GM04503 (cell line): ENCODE measurements around the gene ZDHHC11B.
"Not testable (repeated sequence)": the region's sequence is repeated elsewhere in the genome, so short reads cannot be mapped to it uniquely, and the experiment has no call there.

Experiments used
- DNase-seq: peaks from one replicate; pipeline ENCODE4 v3.0.0-alpha.2; 2012; ENCODE audit warnings: low read depth

ZDHHC11B gene

DNA sequence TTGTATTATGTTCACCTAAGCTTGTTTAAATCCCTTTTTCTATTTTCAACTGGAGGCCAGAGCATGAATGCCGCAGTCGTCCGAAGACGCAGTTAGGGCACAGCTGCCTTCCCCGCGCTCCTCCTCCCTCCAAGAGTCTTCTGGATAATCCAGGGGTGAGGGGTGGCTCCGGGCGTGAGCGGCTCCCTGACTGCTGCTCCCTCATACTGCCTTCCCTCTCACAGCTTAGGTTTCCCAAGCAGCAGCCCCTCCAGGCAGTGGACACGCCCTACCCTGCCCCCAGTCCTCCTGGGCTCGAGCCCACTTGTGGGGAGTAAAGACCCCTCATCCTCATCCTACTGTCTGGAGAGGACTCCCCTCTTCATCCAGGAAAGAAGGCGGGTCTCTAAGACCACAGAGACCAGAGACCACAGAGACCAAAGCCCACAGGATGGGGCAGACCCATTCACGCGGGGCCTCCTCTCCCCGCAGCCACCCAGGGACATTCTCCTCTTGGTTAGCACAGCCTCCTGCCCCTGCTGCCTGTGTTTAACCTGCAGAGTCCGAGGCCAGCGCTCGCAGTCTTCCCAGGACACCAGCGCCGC, 31.9 kb downstream of the ZDHHC11B start:
- not testable (repeated sequence) for DNase-seq

- not testable (repeated sequence) for DNase-seq
Measured at GRCh38 chr5:751992-752391, 32.5 kb downstream of the ZDHHC11B start.

- no peak for DNase-seq
Measured at GRCh38 chr5:751496-751895, 33.0 kb downstream of the ZDHHC11B start.

- not testable (repeated sequence) for DNase-seq
Measured at GRCh38 chr5:750226-750625, 34.3 kb downstream of the ZDHHC11B start.

DNA sequence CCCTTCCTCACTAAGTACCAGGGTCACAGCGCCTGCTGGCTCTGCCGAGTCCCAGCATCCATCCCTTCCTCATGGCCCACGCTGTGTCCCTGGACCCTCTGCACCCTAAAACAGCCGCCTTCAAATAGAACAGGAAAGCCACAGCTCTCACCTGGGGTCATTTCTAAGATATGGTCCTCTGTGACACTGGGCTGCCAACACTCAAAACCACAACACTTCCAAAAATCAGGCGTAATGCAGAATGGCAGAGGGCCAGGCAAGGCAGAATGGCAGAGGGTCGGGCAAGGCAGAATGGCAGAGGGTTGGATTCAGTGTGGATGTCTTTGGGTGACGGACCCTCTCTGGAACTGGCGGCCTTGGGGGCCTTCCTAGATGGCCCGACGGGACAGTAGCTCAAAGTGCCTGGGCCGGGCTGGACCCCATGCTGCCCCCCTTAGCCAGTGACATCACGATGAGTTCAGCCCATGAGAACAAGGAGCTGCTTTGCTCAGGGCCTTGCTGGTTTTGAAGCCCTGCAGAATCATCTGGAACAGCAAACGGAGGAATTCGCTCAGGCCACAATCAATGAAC, 35.3 kb downstream of the ZDHHC11B start:
- DNase-seq, result no peak

DNA sequence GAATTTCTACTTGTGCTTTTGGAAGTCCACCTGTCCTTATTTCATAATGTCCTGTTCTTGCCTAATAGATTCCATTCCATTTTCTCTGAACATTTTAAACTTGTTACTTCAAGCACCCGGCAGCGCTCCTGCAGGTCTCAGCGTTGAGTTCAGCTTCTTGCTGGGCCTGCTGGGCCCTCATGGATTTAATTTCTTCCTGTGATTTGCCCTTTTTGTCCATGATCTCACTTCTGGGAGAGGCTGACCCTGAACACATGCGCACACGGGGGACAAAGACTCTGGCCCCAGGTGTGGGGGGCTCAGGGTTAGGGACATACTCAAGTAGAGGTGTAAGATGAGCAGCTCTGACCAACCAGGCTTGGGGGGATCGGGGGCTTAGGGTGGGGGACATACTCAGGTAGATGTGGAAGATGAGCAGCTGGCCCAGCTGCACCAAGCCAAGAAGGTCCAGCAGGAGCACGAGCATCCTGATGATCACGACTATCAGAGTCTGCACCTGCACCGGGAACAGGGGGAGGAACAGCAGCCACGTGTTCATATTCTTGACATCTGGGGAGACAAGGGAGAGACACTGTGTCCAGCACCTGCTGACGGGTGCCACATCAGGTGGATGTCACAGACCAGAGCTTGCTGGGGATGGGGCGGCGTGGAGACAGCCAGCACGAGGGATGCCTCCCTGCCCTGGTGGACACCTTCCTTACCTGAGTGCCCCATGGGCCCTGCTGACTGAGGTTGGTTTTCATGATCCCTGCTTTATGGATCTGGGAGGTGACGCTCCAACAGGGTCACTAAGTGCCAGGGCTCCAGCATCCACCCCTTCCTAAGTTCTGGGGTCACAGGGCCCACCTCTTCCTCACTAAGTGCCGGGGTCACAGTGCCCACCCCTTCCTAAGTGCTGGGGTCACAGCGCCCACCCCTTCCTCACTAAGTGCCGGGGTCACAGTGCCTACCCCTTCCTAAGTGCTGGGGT, 36.2 kb downstream of the ZDHHC11B start:
- not testable (repeated sequence) for DNase-seq

DNA sequence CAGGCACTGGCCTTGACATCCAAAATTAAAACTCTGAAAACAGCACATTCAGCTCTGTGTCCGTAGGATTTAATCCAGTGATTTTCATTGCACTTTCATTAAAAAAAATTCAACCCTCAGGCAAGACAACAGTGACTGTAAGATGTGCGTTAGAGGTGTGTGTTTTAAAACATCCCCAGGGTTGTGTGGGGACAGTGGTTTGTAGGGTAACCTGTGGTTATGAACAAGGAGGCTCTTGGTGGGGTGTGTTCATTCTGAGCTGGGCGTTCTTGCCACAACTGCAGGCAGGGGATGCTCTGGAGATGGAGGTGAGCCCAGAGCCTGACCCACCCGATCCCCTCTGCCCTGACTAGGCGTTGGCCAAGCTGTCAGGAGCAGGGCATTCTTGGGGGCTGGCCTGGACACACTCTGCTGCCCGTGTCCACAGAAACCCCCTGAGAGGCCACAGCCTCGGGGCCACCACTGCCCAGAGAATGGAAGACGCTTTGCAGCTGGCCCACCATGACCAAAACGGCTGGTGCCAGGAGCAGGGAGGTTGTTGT, 37.2 kb downstream of the ZDHHC11B start:
- not testable (repeated sequence) for DNase-seq

DNA sequence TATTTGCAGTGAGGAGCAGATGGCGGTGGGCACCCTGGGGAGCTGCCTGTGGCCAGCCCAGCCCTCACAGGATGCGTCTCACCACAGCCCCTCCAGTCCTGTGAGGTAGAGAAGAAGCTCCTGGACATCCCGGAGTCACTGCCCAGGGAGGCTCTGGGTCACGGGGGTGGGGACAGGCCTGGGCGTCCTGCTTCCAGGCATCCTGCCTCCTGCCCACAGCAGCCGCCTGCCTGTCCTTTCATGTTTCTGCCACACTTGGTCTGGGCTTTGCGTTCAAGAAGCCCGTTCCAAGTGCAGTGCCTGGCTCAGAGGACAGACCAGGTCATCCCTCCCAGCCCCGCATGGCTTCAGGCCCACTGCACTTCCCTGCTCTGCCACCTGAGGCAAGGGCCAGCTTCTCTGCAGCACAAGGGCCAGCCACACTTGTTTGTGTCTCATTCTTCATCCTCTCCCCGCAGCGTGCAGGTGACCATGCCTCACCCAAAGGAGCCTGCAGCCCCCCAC, 38.2 kb downstream of the ZDHHC11B start:
- DNase-seq, result no peak

- not testable (repeated sequence) for DNase-seq
Measured at GRCh38 chr5:745272-746142, 39.0 kb downstream of the ZDHHC11B start.

GRCh38 chr5:743696-744404, 40.7 kb downstream of the ZDHHC11B start:
- DNase-seq, result not testable (repeated sequence)

GRCh38 chr5:742276-742675, 42.3 kb downstream of the ZDHHC11B start:
- not testable (repeated sequence) for DNase-seq

GRCh38 chr5:734145-734544, 50.4 kb downstream of the ZDHHC11B start:
- not testable (repeated sequence) for DNase-seq

GRCh38 chr5:732754-733454, 51.6 kb downstream of the ZDHHC11B start:
- DNase-seq, result not testable (repeated sequence)

DNA sequence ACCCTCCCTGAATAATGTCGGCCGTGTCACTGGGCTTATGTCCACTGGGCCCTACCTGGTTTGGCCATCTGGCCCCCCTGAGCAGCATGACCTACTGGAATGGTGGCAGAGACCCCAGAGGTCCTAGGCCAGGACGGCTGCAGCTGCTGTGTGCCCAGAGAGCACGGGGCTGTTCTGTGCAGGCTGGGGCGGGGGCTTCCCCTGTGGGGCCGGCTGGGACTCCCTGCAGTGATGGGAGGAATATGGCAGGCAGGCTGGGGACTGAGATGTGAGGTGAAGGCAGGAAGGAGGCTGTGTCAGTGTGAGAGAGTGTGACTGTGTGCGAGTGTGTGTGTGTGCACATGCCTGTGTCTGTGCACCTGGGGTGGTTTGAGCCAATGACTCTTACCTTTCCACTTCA, 55.3 kb downstream of the ZDHHC11B start:
- not testable (repeated sequence) for DNase-seq

DNA sequence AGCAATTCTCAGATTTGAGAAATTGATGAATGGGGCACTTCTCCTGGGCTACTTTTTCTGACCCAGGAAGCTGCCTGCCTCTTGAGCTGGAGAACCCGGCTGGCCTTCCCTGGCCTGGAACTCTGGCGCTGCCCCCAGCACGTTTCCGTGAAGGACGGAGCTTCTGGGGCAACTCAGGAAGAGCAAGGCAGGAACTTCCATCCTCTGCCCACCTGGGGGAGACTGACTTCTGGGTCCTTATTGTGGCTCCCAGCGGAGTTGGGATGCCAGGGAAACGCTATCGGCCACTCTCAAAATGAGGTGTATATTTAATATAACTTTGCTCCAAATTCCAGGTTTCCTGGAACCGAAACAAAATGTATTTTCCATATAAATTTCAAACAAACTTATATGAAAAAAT, 57.4 kb downstream of the ZDHHC11B start:
- not testable (repeated sequence) for DNase-seq

DNA sequence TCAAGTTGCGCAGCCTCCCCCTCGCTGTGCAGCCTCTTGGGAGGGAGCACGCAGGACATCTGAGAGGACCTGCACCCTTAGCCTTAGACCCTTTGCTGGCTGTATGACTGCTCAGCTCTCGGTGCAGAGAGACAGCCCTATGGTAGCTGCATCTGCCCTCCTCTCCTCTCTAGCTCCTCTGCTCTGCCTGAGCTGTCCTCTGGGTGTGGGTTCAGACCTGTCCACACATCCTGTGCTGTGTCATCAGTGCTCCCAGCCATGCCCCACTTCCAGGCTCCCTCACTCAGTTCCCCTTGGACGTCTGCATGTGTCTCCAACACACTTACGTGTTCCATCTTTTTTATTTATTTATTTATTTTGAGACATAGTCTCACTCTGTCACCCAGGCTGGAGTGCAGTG, 60.7 kb downstream of the ZDHHC11B start:
- not testable (repeated sequence) for DNase-seq

DNA sequence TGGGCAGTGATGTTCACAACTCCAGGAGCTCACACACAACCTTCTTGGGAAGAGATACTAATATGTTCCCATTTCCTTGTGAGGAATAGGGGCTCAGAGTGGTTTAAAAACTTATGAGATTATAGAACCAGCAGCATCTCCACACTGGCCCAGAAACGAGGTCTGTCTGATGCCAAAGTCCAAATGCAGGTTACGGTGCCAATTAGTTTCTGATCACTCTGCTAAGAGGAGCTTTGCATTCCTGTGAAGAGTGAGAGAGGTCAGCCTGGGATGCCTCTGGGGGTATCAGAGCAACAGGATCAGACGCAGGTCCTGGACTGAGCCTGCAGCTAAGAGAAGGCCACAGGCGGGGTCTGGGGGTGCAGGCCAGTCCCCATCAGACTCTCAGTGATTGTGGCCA, 61.2 kb downstream of the ZDHHC11B start:
- DNase-seq, result not testable (repeated sequence)

DNA sequence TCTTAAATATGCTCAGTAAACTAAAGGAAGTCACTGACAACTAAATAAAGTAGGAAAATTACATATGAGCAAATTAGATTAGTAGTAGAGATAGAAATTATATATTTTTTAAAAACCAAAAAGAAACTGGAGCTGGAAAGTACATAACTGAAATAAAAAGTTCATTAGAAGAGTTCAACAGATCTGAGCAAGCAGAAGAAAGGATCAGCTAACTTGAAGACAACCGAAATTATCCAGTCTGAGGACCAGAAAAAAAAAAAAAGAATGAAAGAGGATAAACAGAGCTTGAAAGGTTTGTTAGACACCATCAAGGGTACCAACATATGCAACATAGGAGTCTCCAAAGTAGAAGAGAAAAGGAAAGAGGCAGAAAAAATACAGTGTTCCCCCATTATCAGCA, 65.2 kb downstream of the ZDHHC11B start:
- not testable (repeated sequence) for DNase-seq

- DNase-seq, result no peak
Measured at GRCh38 chr5:717143-717542, 67.4 kb downstream of the ZDHHC11B start.

- not testable (repeated sequence) for DNase-seq
Measured at GRCh38 chr5:716740-717139, 67.8 kb downstream of the ZDHHC11B start.
